Ishikawa (cell line): ENCODE data around the gene ATXN1.

Source experiments
- CEBPB ChIP-seq: IDR thresholded peaks from 2 replicates; pipeline ENCODE4 v1.6.1; 2012
- EP300 ChIP-seq: IDR thresholded peaks from 2 replicates; pipeline ENCODE4 v1.6.1; 2012; ENCODE audit warnings: borderline replicate concordance
- RAD21 ChIP-seq: IDR thresholded peaks from 2 replicates; pipeline ENCODE4 v1.6.1; 2012; ENCODE audit warnings: low read depth
- TCF12 ChIP-seq: IDR thresholded peaks from 2 replicates; pipeline ENCODE4 v1.6.1; 2012; ENCODE audit warnings: low read depth
- USF1 ChIP-seq: IDR thresholded peaks from 2 replicates; pipeline ENCODE4 v1.6.1; 2012
- ZBTB7A ChIP-seq: IDR thresholded peaks from 2 replicates; pipeline ENCODE4 v1.6.1; 2012; ENCODE audit warnings: low read depth

- TF ChIP-seq RAD21: no peak
- no peak for TF ChIP-seq EP300
- no peak for TF ChIP-seq CEBPB
- no peak for TF ChIP-seq TCF12
- TF ChIP-seq ZBTB7A: no peak
- no peak for TF ChIP-seq USF1
Measured at GRCh38 chr6:16425881-16426615, 335.2 kb downstream of the ATXN1 start.
